ENCODE data around the gene ITGB5.

Gene ITGB5

DNA sequence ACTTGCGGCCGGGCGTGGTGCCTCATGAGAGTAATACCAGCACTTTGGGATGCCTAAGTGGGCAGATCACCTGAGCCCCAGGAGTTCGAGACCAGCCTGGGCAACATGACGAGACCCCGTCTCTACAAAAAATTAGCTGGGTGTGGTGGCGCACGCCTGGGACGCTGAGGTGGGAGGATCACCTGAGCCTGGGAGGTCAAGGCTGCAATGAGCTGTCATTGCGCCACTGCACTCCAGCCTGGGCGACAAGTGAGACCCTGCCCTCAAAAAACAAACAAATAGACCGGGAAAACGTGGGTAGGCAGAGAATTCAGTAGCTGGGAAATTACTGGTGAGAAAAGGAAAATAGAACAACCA, 156.2 kb downstream of the ITGB5 start:
- DNase-seq = no peak

DNA sequence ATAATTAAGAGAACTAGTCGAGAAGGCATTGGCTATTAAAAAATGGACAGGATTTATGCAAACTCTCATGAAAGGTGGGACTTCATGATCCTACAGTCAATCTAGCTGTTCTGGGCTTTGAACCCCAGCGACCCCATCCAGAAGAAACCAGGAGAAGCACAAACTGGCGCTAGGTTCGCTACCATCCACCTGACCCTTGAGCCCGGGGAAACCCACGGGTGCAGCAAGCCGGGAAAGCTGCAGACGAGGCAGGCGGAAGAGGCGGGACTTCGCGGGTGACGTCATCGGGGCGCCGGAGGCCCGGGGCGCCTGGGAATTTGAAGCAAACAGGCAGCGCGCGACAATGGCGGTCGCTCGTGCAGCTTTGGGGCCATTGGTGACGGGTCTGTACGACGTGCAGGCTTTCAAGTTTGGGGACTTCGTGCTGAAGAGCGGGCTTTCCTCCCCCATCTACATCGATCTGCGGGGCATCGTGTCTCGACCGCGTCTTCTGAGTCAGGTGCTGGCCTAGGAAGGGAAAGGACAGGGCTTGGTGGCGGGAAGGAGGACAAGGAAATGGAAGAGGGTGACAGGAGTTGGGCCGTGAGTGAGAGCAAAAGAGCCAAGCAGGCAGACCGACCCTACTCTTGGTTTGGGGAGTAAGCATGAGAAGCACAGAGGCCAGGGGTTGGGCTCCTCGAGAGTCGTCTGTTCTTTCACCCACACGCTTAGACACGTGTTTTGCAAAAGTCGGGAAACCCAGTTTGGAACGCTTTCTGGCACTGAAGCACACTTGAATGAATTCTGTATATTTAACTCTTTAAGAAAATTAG, 156.8 kb downstream of the ITGB5 start, which contains the start of gene UMPS:
UMPS (plus strand) TSS at position 324 of the 812 bp plus-strand sequence; CDS start at position 344, 20 bp downstream.
- peak; percentile 94 for DNase-seq

DNA sequence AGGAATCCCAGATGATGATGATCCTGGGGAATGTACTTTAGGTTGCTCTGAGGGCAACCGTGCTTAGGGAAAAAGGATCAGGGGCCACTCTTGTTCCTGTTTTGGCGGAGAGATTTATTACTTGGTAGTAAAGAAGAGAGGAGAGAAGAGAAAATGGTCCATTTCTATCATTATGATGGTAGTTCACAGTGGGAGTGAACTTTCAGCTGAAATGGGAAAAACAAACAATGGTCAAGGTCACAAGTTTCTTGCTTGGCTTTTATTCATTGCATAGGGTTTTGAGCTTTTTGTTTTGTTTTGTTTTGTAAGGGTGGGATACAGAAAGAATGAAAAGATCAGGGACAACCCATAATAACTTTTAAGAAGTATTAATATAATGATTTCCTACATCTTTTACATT, 164.6 kb downstream of the ITGB5 start:
- DNase-seq = no peak

DNA sequence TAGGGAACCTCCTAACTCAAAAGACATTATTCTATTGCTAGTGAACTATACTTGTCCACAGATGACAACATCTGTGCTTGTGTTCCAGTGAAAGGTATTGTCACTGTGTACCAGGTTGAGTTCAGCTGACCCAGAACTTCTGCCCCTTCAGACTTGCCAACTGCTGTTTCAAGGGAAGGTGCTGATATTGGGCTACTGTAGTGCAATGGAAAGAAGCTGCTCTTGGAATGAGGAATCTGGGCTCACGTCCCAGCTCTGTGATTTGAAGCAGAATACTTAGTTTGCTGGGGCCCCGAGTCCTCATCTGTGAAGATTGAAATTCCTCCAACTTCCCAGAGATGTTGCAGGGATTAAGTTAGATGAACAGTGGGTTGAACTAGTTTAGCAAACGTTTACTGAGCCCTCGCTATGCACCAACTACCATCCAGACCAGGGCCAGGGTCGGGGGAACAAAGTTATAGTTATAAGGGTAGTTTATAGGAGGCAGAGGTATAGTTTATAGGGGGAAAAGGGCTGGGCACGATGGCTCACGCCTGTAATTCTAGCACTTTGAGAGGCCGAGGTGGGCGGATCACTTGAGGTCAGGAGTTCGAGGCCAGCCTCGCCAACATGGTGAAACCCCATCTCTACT, 172.8 kb downstream of the ITGB5 start:
- DNase-seq = no peak

All from CD4-positive, alpha-beta T cell treated with Interleukin-10 for 1 hour (primary cell).